Gastrocnemius medialis (tissue), 4 donors: ENCODE data around the gene UPK3A. TPM values are rescaled to one million over a fixed set of nuclear protein-coding genes. Genes with fewer than 3 reads are reported as not detected.
A peak's percentile ranks its signal among the peaks of the same experiment; 100 is the strongest.

Experiments
- ATAC-seq, 2 donors: fragments of 150-250 bp; one replicate each; pipeline ENCODE4 v1.9.1; 2016
- DNase-seq, 2 donors: peaks; one replicate each; pipeline ENCODE4 v3.0.0-alpha.2; 2019
- H3K27ac ChIP-seq, 4 donors: fragments of 200-600 bp; sonication (generic); 1 replicate in 1 of 4; 2 replicates in 3 of 4; pipeline ENCODE4 v1.5.1; 2016 to 2018; ENCODE audit warnings: mild to moderate bottlenecking in 2 of 4, moderate library complexity in 1 of 4
- H3K27me3 ChIP-seq, 3 donors: fragments of 200-600 bp; sonication (generic) in 2 of 3; 1 replicate in 1 of 3; 2 replicates in 2 of 3; pipeline versions ENCODE4 v1.5.1 to v1.6.0; 2016 to 2019; ENCODE audit warnings: mild to moderate bottlenecking in 1 of 3, moderate library complexity in 1 of 3
- H3K36me3 ChIP-seq, 2 donors: fragments of 200-600 bp; sonication (generic) in 1 of 2; one replicate each; pipeline ENCODE4 v1.5.1; 2017 to 2018
- H3K4me1 ChIP-seq, 2 donors: fragments of 200-600 bp; sonication (generic) in 1 of 2; one replicate each; pipeline ENCODE4 v1.5.1; 2016 to 2017; ENCODE audit warnings: mild to moderate bottlenecking in 2 of 2
- H3K4me3 ChIP-seq, 4 donors: fragments of 200-600 bp; sonication (generic) in 3 of 4; 1 replicate in 1 of 4; 2 replicates in 3 of 4; pipeline ENCODE4 v1.5.1; 2016 to 2019; ENCODE audit warnings: mild to moderate bottlenecking in 2 of 4
- H3K9me3 ChIP-seq, 3 donors: fragments of 200-600 bp; sonication (generic) in 2 of 3; 1 replicate in 1 of 3; 2 replicates in 2 of 3; pipeline ENCODE4 v1.5.1; 2016 to 2019
- POLR2A ChIP-seq, 2 donors: fragments of 450-650 bp; IDR thresholded peaks; one replicate each; pipeline ENCODE4 v1.6.1; 2017; ENCODE audit warnings: antibody characterized with exemption in 2 of 2, mild to moderate bottlenecking in 2 of 2, moderate library complexity in 2 of 2
- in situ Hi-C, 4 donors: fragments of 200-750 bp; cut with MboI; loops; one replicate each; pipeline versions ENCODE4 v1.15.0 to v1.8.0; 2017; ENCODE audit warnings: low sequenced_read_pairs in 4 of 4
- intact Hi-C: fragments of 100-400 bp; cut with DNase I; formaldehyde crosslinking; loops from one replicate; pipeline ENCODE4 v1.15.1; 2023; ENCODE audit warnings: low total_unique reads
- total RNA-seq, 4 donors: library from RNA; depleted of rRNA; stranded (reverse); fragments of >200 nt; gene quantifications; one replicate each; pipeline versions ENCODE4 v1.1.0 to v1.2.3, GENCODE V29; 2016
- TF ChIP-seq, protein P1 (sequence below), 5 experiments: fragments of 450-650 bp in 3 of 5; fragments of 200-600 bp in 2 of 5; sonication (generic) in 2 of 5; IDR thresholded peaks in 4 of 5; conservative IDR thresholded peaks in 1 of 5; 1 replicate in 4 of 5; 2 replicates in 1 of 5; pipeline ENCODE4 v1.5.1; 2016 to 2019; ENCODE audit warnings: antibody characterized with exemption in 5 of 5, mild to moderate bottlenecking in 3 of 5, moderate library complexity in 3 of 5

The UPK3A gene
- total RNA-seq, 4 donors from 2014 or later = 0.70 to 6.4 (median 2.1) TPM

GRCh38 chr22:45329530-45329936 is 44.8 kb downstream of the UPK3A start:
- no peaks in the 10 kb centered on the region for H3K9me3 ChIP-seq
- no peak overlapping the region for H3K4me3 ChIP-seq
- intact Hi-C loops = loop anchor here (1.0 to 10.0 kb wide), 2 partner anchors 12 to 705 kb away; no protein-coding TSS in a partner anchor
- ATAC-seq = peak; percentile 54 to 70
- peak overlapping the region; percentile 88 to 91 (median 90) for H3K27ac ChIP-seq
- peak; percentile 91 to 96 for DNase-seq
- TF ChIP-seq POLR2A (IDR thresholded peaks at IDR 0.05) = peak; percentile 43 to 49
- TF ChIP-seq, protein P1, sequence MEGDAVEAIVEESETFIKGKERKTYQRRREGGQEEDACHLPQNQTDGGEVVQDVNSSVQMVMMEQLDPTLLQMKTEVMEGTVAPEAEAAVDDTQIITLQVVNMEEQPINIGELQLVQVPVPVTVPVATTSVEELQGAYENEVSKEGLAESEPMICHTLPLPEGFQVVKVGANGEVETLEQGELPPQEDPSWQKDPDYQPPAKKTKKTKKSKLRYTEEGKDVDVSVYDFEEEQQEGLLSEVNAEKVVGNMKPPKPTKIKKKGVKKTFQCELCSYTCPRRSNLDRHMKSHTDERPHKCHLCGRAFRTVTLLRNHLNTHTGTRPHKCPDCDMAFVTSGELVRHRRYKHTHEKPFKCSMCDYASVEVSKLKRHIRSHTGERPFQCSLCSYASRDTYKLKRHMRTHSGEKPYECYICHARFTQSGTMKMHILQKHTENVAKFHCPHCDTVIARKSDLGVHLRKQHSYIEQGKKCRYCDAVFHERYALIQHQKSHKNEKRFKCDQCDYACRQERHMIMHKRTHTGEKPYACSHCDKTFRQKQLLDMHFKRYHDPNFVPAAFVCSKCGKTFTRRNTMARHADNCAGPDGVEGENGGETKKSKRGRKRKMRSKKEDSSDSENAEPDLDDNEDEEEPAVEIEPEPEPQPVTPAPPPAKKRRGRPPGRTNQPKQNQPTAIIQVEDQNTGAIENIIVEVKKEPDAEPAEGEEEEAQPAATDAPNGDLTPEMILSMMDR (IDR thresholded peaks at IDR 0.05 in 4 of 5, conservative IDR thresholded peaks at IDR 0.05 in 1 of 5) = no peak
- no peaks in the 10 kb centered on the region for H3K27me3 ChIP-seq
- H3K36me3 ChIP-seq = peaks cover 0 to 15% of the 10 kb centered on the region in 2 donors
- in situ Hi-C loops = no loop called here
- peaks cover 50 to 52% of the 10 kb centered on the region in 2 donors for H3K4me1 ChIP-seq

DNA sequence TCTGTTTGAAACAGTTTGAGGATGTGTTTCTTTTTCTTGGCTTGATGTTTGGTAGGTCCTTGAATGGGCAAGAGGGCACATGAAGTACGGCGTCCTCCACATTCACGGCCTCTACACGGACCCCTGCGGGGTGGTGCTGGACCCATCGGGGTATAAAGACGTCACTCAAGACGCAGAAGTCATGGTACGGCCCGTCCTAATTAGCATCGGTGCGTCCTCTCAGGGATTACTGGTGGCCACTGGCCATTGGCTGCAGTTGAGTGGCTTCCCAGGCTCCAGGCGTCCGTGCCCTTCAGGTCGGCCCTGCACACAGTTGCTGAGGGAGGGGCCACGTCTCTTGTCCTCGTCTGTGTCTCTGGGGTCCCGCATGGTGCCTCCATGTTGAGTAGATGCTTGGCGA is 45.8 kb downstream of the UPK3A start:
- Histone ChIP-seq H3K4me1 (peaks cover 54 to 56% of the 10 kb centered on the region in 2 donors), H3K9me3 (no peaks in the 10 kb centered on the region), H3K4me3 (no peak overlapping the region), H3K27ac (peak overlapping the region; percentile 88 to 91 (median 90)), H3K36me3 (peaks cover 0 to 15% of the 10 kb centered on the region in 2 donors), H3K27me3 (no peaks in the 10 kb centered on the region)
- no peak for ATAC-seq
- DNase-seq = no peak
- intact Hi-C loops = no loop called here
- in situ Hi-C loops = no loop called here
- TF ChIP-seq, protein P1 (IDR thresholded peaks at IDR 0.05 in 4 of 5, conservative IDR thresholded peaks at IDR 0.05 in 1 of 5) = no peak
- TF ChIP-seq POLR2A (IDR thresholded peaks at IDR 0.05) = no peak

GRCh38 chr22:45331486-45331885 is 46.7 kb downstream of the UPK3A start:
- TF ChIP-seq, protein P1 (IDR thresholded peaks at IDR 0.05 in 4 of 5, conservative IDR thresholded peaks at IDR 0.05 in 1 of 5) = no peak
- peak in 1 of 2 donors; percentile 27 for TF ChIP-seq POLR2A (IDR thresholded peaks at IDR 0.05)
- H3K9me3 ChIP-seq = no peaks in the 10 kb centered on the region
- H3K27me3 ChIP-seq = no peaks in the 10 kb centered on the region
- DNase-seq = peak in 1 of 2 donors; percentile 66
- H3K36me3 ChIP-seq = peaks cover 0 to 15% of the 10 kb centered on the region in 2 donors
- ATAC-seq = no peak
- intact Hi-C loops = no loop called here
- peaks cover 63 to 65% of the 10 kb centered on the region in 2 donors for H3K4me1 ChIP-seq
- in situ Hi-C loops = no loop called here
- H3K27ac ChIP-seq = peak overlapping the region; percentile 88 to 91 (median 90)
- no peak overlapping the region for H3K4me3 ChIP-seq

GRCh38 chr22:45332001-45332400 is 47.3 kb downstream of the UPK3A start:
- DNase-seq = no peak
- Histone ChIP-seq H3K4me1 (peaks cover 68 to 70% of the 10 kb centered on the region in 2 donors), H3K4me3 (no peak overlapping the region), H3K27ac (peak overlapping the region; percentile 88 to 91 (median 90)), H3K27me3 (no peaks in the 10 kb centered on the region), H3K9me3 (no peaks in the 10 kb centered on the region), H3K36me3 (peaks cover 0 to 14% of the 10 kb centered on the region in 2 donors)
- in situ Hi-C loops = no loop called here
- no peak for ATAC-seq
- TF ChIP-seq, protein P1 (IDR thresholded peaks at IDR 0.05 in 4 of 5, conservative IDR thresholded peaks at IDR 0.05 in 1 of 5) = no peak
- peak in 1 of 2 donors; percentile 11 for TF ChIP-seq POLR2A (IDR thresholded peaks at IDR 0.05)
- intact Hi-C loops = no loop called here
